Measurements from ENCODE around the gene TFF2. TPM values are rescaled to one million over a fixed set of nuclear protein-coding genes. Genes with fewer than 3 reads are reported as not detected.

TFF2 gene
- total RNA-seq, 2 experiments from 2014 or later = not detected

DNA sequence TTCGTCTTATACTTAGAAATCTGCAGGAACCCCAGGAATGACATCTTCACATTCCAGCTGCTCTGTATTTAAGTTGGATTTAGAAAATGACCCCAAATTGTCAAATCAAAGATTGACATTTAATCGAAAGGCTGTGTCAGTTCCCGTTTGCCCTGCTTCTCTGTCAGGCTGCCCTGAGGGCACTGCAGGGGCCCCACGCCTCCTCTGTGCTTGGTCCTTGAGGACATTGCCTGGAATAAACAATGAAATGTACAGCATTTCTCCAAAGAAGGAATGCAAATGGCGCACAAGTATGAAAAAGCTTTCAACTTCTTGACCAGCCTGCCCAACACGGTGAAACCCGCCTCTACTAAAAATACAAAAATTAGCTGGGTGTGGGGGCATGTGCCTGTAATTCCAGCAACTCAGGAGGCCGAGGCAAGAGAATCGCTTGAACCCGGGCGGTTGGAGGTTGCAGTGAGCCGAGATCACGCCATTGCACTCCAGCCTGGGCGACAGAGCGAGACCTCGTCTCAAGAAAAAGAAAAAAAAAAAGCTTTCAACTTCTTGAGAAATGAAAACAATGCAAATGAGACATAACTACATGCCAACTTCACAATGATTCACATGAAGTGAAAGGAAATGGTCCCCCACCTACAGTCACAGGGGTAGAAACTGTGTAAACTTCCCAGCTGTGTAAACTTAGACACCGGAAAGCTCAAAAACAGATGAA is 42.1 kb upstream of the TFF2 start:
- intact Hi-C loops (cut with micrococcal nuclease) = no loop called here
- POLR2A ChIA-PET = interaction anchor here (0.6 to 3.5 kb wide), 15 partner anchors 11 to 62 kb away, joined by 3 to 39 read pairs (median 4); partner anchors contain the start of gene UBASH3A
- ATAC-seq (peak; percentile 94), DNase-seq (peak; percentile 41)
- Mint-ChIP-seq H3K27ac (peak overlapping the region; percentile 88), H3K36me3 (ENCODE audit: low read depth) (peaks cover 85% of the 10 kb centered on the region), H3K9me3 (no peaks in the 10 kb centered on the region), H3K27me3 (no peaks in the 10 kb centered on the region), H3K4me1 (ENCODE audit: low read depth) (peaks cover 77% of the 10 kb centered on the region), H3K4me3 (peak overlapping the region; percentile 65)
- TF ChIP-seq, protein P1, sequence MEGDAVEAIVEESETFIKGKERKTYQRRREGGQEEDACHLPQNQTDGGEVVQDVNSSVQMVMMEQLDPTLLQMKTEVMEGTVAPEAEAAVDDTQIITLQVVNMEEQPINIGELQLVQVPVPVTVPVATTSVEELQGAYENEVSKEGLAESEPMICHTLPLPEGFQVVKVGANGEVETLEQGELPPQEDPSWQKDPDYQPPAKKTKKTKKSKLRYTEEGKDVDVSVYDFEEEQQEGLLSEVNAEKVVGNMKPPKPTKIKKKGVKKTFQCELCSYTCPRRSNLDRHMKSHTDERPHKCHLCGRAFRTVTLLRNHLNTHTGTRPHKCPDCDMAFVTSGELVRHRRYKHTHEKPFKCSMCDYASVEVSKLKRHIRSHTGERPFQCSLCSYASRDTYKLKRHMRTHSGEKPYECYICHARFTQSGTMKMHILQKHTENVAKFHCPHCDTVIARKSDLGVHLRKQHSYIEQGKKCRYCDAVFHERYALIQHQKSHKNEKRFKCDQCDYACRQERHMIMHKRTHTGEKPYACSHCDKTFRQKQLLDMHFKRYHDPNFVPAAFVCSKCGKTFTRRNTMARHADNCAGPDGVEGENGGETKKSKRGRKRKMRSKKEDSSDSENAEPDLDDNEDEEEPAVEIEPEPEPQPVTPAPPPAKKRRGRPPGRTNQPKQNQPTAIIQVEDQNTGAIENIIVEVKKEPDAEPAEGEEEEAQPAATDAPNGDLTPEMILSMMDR (IDR thresholded peaks at IDR 0.05) = no peak
- CTCF ChIA-PET = interaction anchor here (0.6 to 4.0 kb wide), 12 partner anchors 11 to 192 kb away, joined by 3 to 23 read pairs (median 4); partner anchors contain the start of genes TFF1 and UBASH3A

DNA sequence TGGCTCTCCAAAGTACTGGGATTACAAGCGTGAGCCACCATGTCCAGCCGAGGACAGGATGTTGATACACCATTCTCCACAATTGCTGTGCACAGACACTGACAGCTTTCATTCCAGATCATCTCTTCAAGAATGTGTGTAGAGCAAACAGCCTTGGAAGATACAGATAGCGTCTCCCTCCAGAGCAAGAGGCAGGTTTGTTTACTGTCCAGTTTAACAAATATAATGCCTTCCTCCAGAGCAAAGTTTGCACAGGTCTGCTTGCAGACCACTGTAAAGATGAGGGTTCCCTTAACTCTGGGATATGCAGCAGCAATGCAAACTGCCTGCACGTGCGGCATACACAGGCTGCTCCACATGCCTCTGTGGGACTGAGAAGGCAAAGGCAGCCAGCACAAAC is 40.5 kb upstream of the TFF2 start:
- ATAC-seq (no peak), DNase-seq (no peak)
- intact Hi-C loops (cut with micrococcal nuclease) = no loop called here
- ChIA-PET POLR2A (interaction anchor here (3.5 kb wide), 1 partner anchor 18 kb away, joined by 15 read pairs; no protein-coding TSS in a partner anchor), CTCF (interaction anchor here (1.0 to 4.0 kb wide), 2 partner anchors 10 to 12 kb away, joined by 5 to 23 read pairs; partner anchors contain the start of gene UBASH3A)
- Mint-ChIP-seq H3K4me3 (no peak overlapping the region), H3K36me3 (ENCODE audit: low read depth) (peaks cover 85% of the 10 kb centered on the region), H3K27me3 (no peaks in the 10 kb centered on the region), H3K4me1 (ENCODE audit: low read depth) (peaks cover 77% of the 10 kb centered on the region), H3K9me3 (no peaks in the 10 kb centered on the region), H3K27ac (no peak overlapping the region)
- TF ChIP-seq, protein P1 (IDR thresholded peaks at IDR 0.05) = no peak

DNA sequence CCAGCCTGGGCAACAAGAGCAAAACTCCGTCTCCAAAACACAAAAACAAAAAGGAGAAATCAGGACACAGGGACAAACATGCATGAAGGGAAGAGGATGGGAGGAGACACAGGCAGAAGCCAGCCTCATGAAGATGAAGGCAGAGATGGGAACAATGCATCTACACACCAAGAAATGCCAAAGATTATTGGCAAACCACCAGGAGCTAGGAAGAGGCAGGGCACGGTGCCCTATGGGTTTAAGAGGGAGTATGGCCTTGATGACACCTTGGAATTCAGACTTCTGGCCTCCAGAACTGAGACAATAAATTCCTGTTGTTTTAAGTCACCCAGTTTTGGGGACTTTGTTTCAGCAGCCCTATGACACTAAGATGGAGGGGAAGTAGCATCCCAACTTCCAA is 39.9 kb upstream of the TFF2 start:
- Mint-ChIP-seq H3K4me1 (ENCODE audit: low read depth) (peaks cover 80% of the 10 kb centered on the region), H3K9me3 (no peaks in the 10 kb centered on the region), H3K36me3 (ENCODE audit: low read depth) (peaks cover 86% of the 10 kb centered on the region), H3K4me3 (no peak overlapping the region), H3K27me3 (no peaks in the 10 kb centered on the region), H3K27ac (peak overlapping the region; percentile 14)
- CTCF ChIA-PET = no interaction called here
- TF ChIP-seq, protein P1 (IDR thresholded peaks at IDR 0.05) = no peak
- DNase-seq (no peak), ATAC-seq (no peak)
- POLR2A ChIA-PET = no interaction called here
- intact Hi-C loops (cut with micrococcal nuclease) = no loop called here

DNA sequence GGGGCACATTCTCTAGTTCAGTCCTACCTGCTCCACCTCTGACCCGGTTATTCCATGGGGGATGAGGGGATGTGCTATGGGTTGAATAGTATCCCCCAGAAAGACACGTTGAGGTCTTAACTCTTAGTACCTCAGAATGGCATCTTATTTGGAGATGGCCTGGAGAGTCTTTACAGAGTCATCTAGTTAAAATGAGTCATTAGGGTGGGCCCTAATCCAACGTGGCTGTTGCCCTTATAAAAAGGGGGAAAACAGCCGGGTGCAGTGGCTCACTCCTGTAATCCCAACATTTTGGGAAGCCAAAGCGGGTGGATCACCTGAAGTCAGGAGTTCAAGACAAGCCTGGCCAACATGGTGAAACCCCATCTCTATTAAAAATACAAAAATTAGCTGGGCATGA is 39.4 kb upstream of the TFF2 start:
- peaks cover 84% of the 10 kb centered on the region for H3K4me1 Mint-ChIP-seq (ENCODE audit: low read depth)
- H3K27ac Mint-ChIP-seq = no peak overlapping the region
- DNase-seq (no peak), ATAC-seq (no peak)
- no peaks in the 10 kb centered on the region for H3K9me3 Mint-ChIP-seq
- H3K27me3 Mint-ChIP-seq = no peaks in the 10 kb centered on the region
- H3K36me3 Mint-ChIP-seq (ENCODE audit: low read depth) = peaks cover 87% of the 10 kb centered on the region
- intact Hi-C loops (cut with micrococcal nuclease) = no loop called here
- CTCF ChIA-PET = no interaction called here
- POLR2A ChIA-PET = no interaction called here
- TF ChIP-seq, protein P1 (IDR thresholded peaks at IDR 0.05) = no peak
- H3K4me3 Mint-ChIP-seq = no peak overlapping the region

DNA sequence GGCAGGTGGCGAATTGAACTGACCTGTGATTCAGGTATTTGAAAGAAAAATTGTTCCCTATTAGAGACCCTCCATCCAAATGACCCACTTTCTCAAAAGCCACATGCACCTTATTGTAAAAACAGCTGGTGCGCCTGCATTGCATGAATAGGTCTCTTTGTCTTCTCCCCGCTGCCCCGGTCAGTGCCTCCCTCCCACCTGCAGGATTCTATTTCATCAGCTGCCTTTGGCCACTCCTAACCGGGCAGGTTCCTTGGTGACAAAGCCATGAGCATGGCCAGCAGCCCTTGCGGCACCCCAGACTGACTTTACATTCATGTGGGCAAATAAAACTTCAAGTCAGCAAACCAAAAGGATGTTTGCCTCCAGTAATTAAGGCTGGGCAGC is 38.6 kb upstream of the TFF2 start:
- no peak for ATAC-seq
- peaks cover 86% of the 10 kb centered on the region for H3K36me3 Mint-ChIP-seq (ENCODE audit: low read depth)

More for the DNA sequence above, 38.6 kb upstream of the TFF2 start:
- intact Hi-C loops (cut with micrococcal nuclease) = no loop called here
- Mint-ChIP-seq H3K9me3 (no peaks in the 10 kb centered on the region), H3K27me3 (no peaks in the 10 kb centered on the region), H3K4me1 (ENCODE audit: low read depth) (peaks cover 79% of the 10 kb centered on the region), H3K4me3 (no peak overlapping the region), H3K27ac (no peak overlapping the region)
- ChIA-PET CTCF (interaction anchor here (0.8 to 1.2 kb wide), 3 partner anchors 9 to 61 kb away, joined by 3 to 5 read pairs (median 3); no protein-coding TSS in a partner anchor), POLR2A (interaction anchor here (0.9 to 2.8 kb wide), 3 partner anchors 15 to 36 kb away, joined by 3 to 8 read pairs (median 5); no protein-coding TSS in a partner anchor)
- TF ChIP-seq, protein P1 (IDR thresholded peaks at IDR 0.05) = no peak
- no peak for DNase-seq

Data from activated CD8-positive, alpha-beta T cell treated with anti-CD3 and anti-CD28 coated beads for 36 hours (primary cell).